HepG2 (cell line): Measurements from ENCODE around the gene TAF4B. TPM values are rescaled to one million over a fixed set of nuclear protein-coding genes. Genes with fewer than 3 reads are reported as not detected.

Source experiments
- ATAC-seq: fragments of 200-7000 bp; cut with Tn5 transposase; 3 replicates; pipeline ENCODE4 v1.9.1; 2020; ENCODE audit warnings: mild to moderate bottlenecking, moderate library complexity
- BruUV-seq: library from RNA; stranded (reverse); fragments of 400-500 nt; replicated peaks from 2 replicates; lab custom pipeline; 2021; lab: Mats Ljungman, UMichigan
- CTCF ChIA-PET: fragments of 300-600 bp; formaldehyde crosslinking; extraction: SDS; loops from one replicate; lab custom pipeline; 2021; ENCODE audit warnings: low total read pairs, inconsistent platforms, low intra/inter-chr PET ratio; lab: Yijun Ruan, JAX
- POLR2A ChIA-PET: fragments of 350-600 bp; sonication (Branson Sonifier 250); formaldehyde crosslinking; loops from one replicate; lab custom pipeline; 2020; ENCODE audit warnings: antibody characterized with exemption, inconsistent platforms; lab: Yijun Ruan, JAX
- DNase-seq: peaks from one replicate; pipeline ENCODE4 v3.0.0-alpha.2; 2015; ENCODE audit warnings: low spot score
- FAIRE-seq: peaks from 3 replicates; lab custom pipeline; 2011; peaks lifted over from hg19 to GRCh38; lab: Jason Lieb, UNC
- H2AFZ ChIP-seq: one replicate; pipeline ENCODE4 v1.6.1; 2011; ENCODE audit warnings: low read length, inconsistent platforms
- H3K27ac ChIP-seq: fragments of 300-600 bp; 3 replicates; pipeline ENCODE4 v1.8.0; 2011; ENCODE audit warnings: mixed run types, mild to moderate bottlenecking, mixed read lengths, low read length, inconsistent platforms; ENCODE audit not compliant: insufficient read depth; ENCODE audit errors: extremely low read length
- H3K27me3 ChIP-seq, 2 experiments: fragments of 200-600 bp in 1 of 2; 2 replicates in 1 of 2; 3 replicates in 1 of 2; pipeline versions ENCODE4 v1.6.0 to v1.8.0; 2011; ENCODE audit warnings: low read length in 2 of 2, mild to moderate bottlenecking in 2 of 2, moderate library complexity in 2 of 2, inconsistent platforms in 1 of 2; ENCODE audit not compliant: insufficient read depth in 2 of 2, control insufficient read depth in 1 of 2
- H3K36me3 ChIP-seq, 2 experiments: fragments of 200-600 bp in 1 of 2; replicated peaks in 1 of 2; 2 replicates in 1 of 2; 3 replicates in 1 of 2; pipeline versions ENCODE4 v1.5.1 to v1.8.0; 2011; ENCODE audit warnings: low read length in 2 of 2, inconsistent platforms in 1 of 2; ENCODE audit not compliant: insufficient read depth in 2 of 2, control insufficient read depth in 1 of 2
- H3K4me1 ChIP-seq: 2 replicates; pipeline ENCODE4 v1.5.1; 2012; ENCODE audit warnings: low read length, inconsistent platforms; ENCODE audit not compliant: insufficient read depth
- H3K4me2 ChIP-seq: 2 replicates; pipeline ENCODE4 v1.6.0; 2011; ENCODE audit warnings: low read depth, low read length, inconsistent platforms
- H3K4me3 ChIP-seq, 3 experiments: fragments of 200-600 bp in 1 of 3; sonication (generic), shearing (Covaris generic) in 1 of 3; replicated peaks in 1 of 3; 2 replicates each; pipeline ENCODE4 v1.5.1; 2011 to 2016; ENCODE audit warnings: low read length in 3 of 3, inconsistent platforms in 2 of 3, low read depth in 2 of 3, mild to moderate bottlenecking in 2 of 3, control low read depth in 1 of 3, mixed read lengths in 1 of 3; ENCODE audit not compliant: insufficient read depth in 1 of 3
- H3K79me2 ChIP-seq: one replicate; pipeline ENCODE4 v1.6.1; 2011; ENCODE audit warnings: low read length, inconsistent platforms; ENCODE audit not compliant: insufficient read depth
- H3K9ac ChIP-seq: 2 replicates; pipeline ENCODE4 v1.6.0; 2011; ENCODE audit warnings: mild to moderate bottlenecking, low read depth, low read length, inconsistent platforms; ENCODE audit not compliant: insufficient read depth
- H3K9me3 ChIP-seq: 2 replicates; pipeline ENCODE4 v1.5.1; 2012; ENCODE audit warnings: mild to moderate bottlenecking, low read length
- H4K20me1 ChIP-seq: 2 replicates; pipeline ENCODE4 v1.6.0; 2011; ENCODE audit warnings: inconsistent platforms, mild to moderate bottlenecking, low read length, moderate library complexity; ENCODE audit not compliant: insufficient read depth
- ASH2L ChIP-seq: fragments of 300-600, 200-600 bp; sonication (generic); IDR thresholded peaks from 2 replicates; pipeline ENCODE4 v1.7.0; 2017; ENCODE audit warnings: low read depth, mild to moderate bottlenecking, moderate library complexity, mixed read lengths, low read length; ENCODE audit not compliant: insufficient read length
- CCDC6 ChIP-seq: sonication (generic); formaldehyde crosslinking; IDR thresholded peaks from 2 replicates; pipeline ENCODE4 v1.8.1; 2022; ENCODE audit warnings: mild to moderate bottlenecking, missing genetic modification reagents, moderate library complexity
- CENPX ChIP-seq: sonication (generic); formaldehyde crosslinking; IDR thresholded peaks from 2 replicates; pipeline ENCODE4 v1.9.0; 2021; ENCODE audit warnings: mild to moderate bottlenecking, missing genetic modification reagents, moderate library complexity
- PRMT3 ChIP-seq: sonication (generic); formaldehyde crosslinking; IDR thresholded peaks from 2 replicates; pipeline ENCODE4 v1.8.1; 2022; ENCODE audit warnings: low read depth, mild to moderate bottlenecking, moderate library complexity, missing genetic modification reagents, borderline replicate concordance
- RFX1 ChIP-seq: fragments of 450-650 bp; IDR thresholded peaks from 2 replicates; pipeline ENCODE4 v1.6.1; 2017
- RNF2 ChIP-seq: fragments of 450-650 bp; conservative IDR thresholded peaks from 2 replicates; pipeline ENCODE4 v1.6.1; 2016; ENCODE audit warnings: low read depth
- SMARCE1 ChIP-seq: fragments of 450-650 bp; IDR thresholded peaks from 2 replicates; pipeline ENCODE4 v1.6.1; 2017; ENCODE audit warnings: borderline replicate concordance
- ZNF124 ChIP-seq: sonication (generic); formaldehyde crosslinking; IDR thresholded peaks from 2 replicates; pipeline ENCODE4 v1.4.0; 2020; ENCODE audit warnings: missing genetic modification reagents
- ZNF432 ChIP-seq: sonication (generic); formaldehyde crosslinking; IDR thresholded peaks from 2 replicates; pipeline ENCODE4 v1.5.0; 2020; ENCODE audit warnings: missing genetic modification reagents, mild to moderate bottlenecking, borderline replicate concordance
- ZNF496 ChIP-seq: sonication (generic); formaldehyde crosslinking; IDR thresholded peaks from 2 replicates; pipeline ENCODE4 v1.8.1; 2023; ENCODE audit warnings: mild to moderate bottlenecking, moderate library complexity, missing genetic modification reagents; ENCODE audit not compliant: insufficient replicate concordance
- WGBS: methylation state at CpG from one replicate; pipeline ENCODE4 v1.1.6; 2017; ENCODE audit warnings: low lambda C conversion rate; 5-methylcytosine and 5-hydroxymethylcytosine counted together
- in situ Hi-C: cut with HindIII; loops from 2 replicates; pipeline ENCODE4 v1.10.0; 2017; ENCODE audit warnings: low pct_unique_long_range_greater_than_20kb; ENCODE audit not compliant: extremely low pct_ligation_motif_present
- intact Hi-C: fragments of 100-400 bp; cut with micrococcal nuclease; formaldehyde crosslinking; loops from one replicate; pipeline ENCODE4 v1.10.0; 2022; ENCODE audit not compliant: unreplicated experiment
- polyA plus RNA-seq, 8 experiments: library from polyadenylated mRNA; depleted of rRNA in 3 of 8; stranded (reverse) in 7 of 8; unstranded in 1 of 8; fragments of >200 nt; fragmentation: Illumina TruSeq in 4 of 8; extraction: Trizol in 4 of 8; gene quantifications; 2 replicates each; pipeline versions ENCODE4 v1.2.1 to v1.2.3, GENCODE V29; 2011 to 2016; ENCODE audit warnings: low read depth in 4 of 8, missing spikeins in 1 of 8, mixed read lengths in 1 of 8; ENCODE audit not compliant: insufficient read depth in 1 of 8
- total RNA-seq, 5 experiments: library from RNA; depleted of rRNA; stranded (reverse); fragments of >200 nt; fragmentation: Illumina TruSeq; extraction: Trizol; gene quantifications; 2 replicates each; pipeline ENCODE4 v1.2.3, GENCODE V29; 2016; ENCODE audit warnings: low read depth in 1 of 5
- TF ChIP-seq, protein P1 (sequence below): sonication (generic); formaldehyde crosslinking; IDR thresholded peaks from 2 replicates; pipeline ENCODE4 v1.4.0; 2020; ENCODE audit warnings: mild to moderate bottlenecking, missing genetic modification reagents

Gene TAF4B
- total and polyA plus RNA-seq, 2 of the 13 experiments (the other 11 are each of a cell fraction or from before 2014, with no cell fraction given) = 2.2 to 3.8 TPM

GRCh38 chr18:26407736-26408601 is 181.7 kb downstream of the TAF4B start:
- no peak overlapping the region for H2AFZ ChIP-seq
- H3K4me3 ChIP-seq = no peak overlapping the region
- BruUV-seq = no TSS peak
- H3K79me2 ChIP-seq = no peaks in the 10 kb centered on the region
- H3K4me2 ChIP-seq = no peak overlapping the region
- in situ Hi-C loops (loop anchor here (5.0 kb wide), 1 partner anchor 239 kb away; no protein-coding TSS in a partner anchor), intact Hi-C loops (loop anchor here (5.0 kb wide), 1 partner anchor 364 kb away; no protein-coding TSS in a partner anchor)
- POLR2A ChIA-PET = no interaction called here
- H3K27me3 ChIP-seq = peaks cover 2 to 38% of the 10 kb centered on the region in 2 experiments; a peak in 3 of 5 replicates
- 36% methylated on average over 11 of the region's 16 CpGs for WGBS
- no peak for DNase-seq
- H3K9ac ChIP-seq = no peak overlapping the region
- H3K4me1 ChIP-seq = no peaks in the 10 kb centered on the region
- no peaks in the 10 kb centered on the region for H4K20me1 ChIP-seq
- H3K27ac ChIP-seq = no peak overlapping the region
- no peaks in the 10 kb centered on the region for H3K9me3 ChIP-seq
- ATAC-seq = no peak
- CTCF ChIA-PET = no interaction called here
- TF ChIP-seq RNF2 (no peak), RFX1 (no peak), CCDC6 (CRISPR knock-in tag) (no peak), PRMT3 (no peak), ZNF124 (no peak), ZNF496 (CRISPR knock-in tag) (no peak), SMARCE1 (no peak), CENPX (CRISPR knock-in tag) (no peak), ASH2L (no peak), ZNF432 (no peak)
- TF ChIP-seq, protein P1, sequence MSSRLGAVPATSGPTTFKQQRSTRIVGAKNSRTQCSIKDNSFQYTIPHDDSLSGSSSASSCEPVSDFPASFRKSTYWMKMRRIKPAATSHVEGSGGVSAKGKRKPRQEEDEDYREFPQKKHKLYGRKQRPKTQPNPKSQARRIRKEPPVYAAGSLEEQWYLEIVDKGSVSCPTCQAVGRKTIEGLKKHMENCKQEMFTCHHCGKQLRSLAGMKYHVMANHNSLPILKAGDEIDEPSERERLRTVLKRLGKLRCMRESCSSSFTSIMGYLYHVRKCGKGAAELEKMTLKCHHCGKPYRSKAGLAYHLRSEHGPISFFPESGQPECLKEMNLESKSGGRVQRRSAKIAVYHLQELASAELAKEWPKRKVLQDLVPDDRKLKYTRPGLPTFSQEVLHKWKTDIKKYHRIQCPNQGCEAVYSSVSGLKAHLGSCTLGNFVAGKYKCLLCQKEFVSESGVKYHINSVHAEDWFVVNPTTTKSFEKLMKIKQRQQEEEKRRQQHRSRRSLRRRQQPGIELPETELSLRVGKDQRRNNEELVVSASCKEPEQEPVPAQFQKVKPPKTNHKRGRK (CRISPR knock-in tag) = no peak
- no peaks in the 10 kb centered on the region for H3K36me3 ChIP-seq
- FAIRE-seq = no peak
